Measurements from ENCODE around the gene GABBR2. TPM values are rescaled to one million over a fixed set of nuclear protein-coding genes. Genes with fewer than 3 reads are reported as not detected.

Gene GABBR2
- total RNA-seq, 2 experiments from 2014 or later, result not detected

- Histone ChIP-seq H4K20me1 (ENCODE audit: insufficient read depth, low read length) (no peaks in the 10 kb centered on the region), H2AFZ (ENCODE audit: low read length) (no peak overlapping the region), H3K9me2 (ENCODE audit: insufficient read depth, low read length) (no peaks in the 10 kb centered on the region), H3K4me2 (ENCODE audit: low read length) (no peak overlapping the region), H3K9me3 (ENCODE audit: low read length) (no peaks in the 10 kb centered on the region), H3K4me3 (ENCODE audit: low read depth, low read length, poor library complexity, severe bottlenecking) (no peak overlapping the region), H3K27ac (ENCODE audit: low read depth, low read length, poor library complexity, severe bottlenecking) (no peak overlapping the region), H3K36me3 (ENCODE audit: insufficient read depth, low read length) (no peaks in the 10 kb centered on the region), H3K4me1 (ENCODE audit: insufficient read depth, low read length, poor library complexity, severe bottlenecking) (no peaks in the 10 kb centered on the region), H3K79me2 (ENCODE audit: insufficient read depth, low read depth, low read length) (no peaks in the 10 kb centered on the region)
- DNase-seq (ENCODE audit: low spot score), result no peak
- BruUV-seq (replicated peaks), result no TSS peak
- ChIA-PET POLR2A (no interaction called here), CTCF (ENCODE audit: unreplicated experiment) (no interaction called here)
- TF ChIP-seq EZH2phosphoT487 (IDR thresholded peaks at IDR 0.05; ENCODE audit: borderline replicate concordance, low read depth, low read length), result no peak
- no peak for TF ChIP-seq CTCF (conservative IDR thresholded peaks at IDR 0.05; ENCODE audit: low read length)
- intact Hi-C loops (cut with micrococcal nuclease; ENCODE audit: unreplicated experiment), result no loop called here
Observed at GRCh38 chr9:98302938-98303632, 405.6 kb downstream of the GABBR2 start.

- no peak overlapping the region for H2AFZ ChIP-seq (ENCODE audit: low read length)
- no peak for DNase-seq (ENCODE audit: low spot score)
- intact Hi-C loops (cut with micrococcal nuclease; ENCODE audit: unreplicated experiment), result no loop called here
- CTCF ChIA-PET (ENCODE audit: unreplicated experiment), result no interaction called here
- POLR2A ChIA-PET, result interaction anchor here (0.6 kb wide), 1 partner anchor 462 kb away, joined by 4 read pairs; no protein-coding TSS in a partner anchor
- H4K20me1 ChIP-seq (ENCODE audit: insufficient read depth, low read length), result no peaks in the 10 kb centered on the region
- H3K9me3 ChIP-seq (ENCODE audit: low read length), result no peaks in the 10 kb centered on the region
- no peaks in the 10 kb centered on the region for H3K79me2 ChIP-seq (ENCODE audit: insufficient read depth, low read depth, low read length)
- no peaks in the 10 kb centered on the region for H3K4me1 ChIP-seq (ENCODE audit: insufficient read depth, low read length, poor library complexity, severe bottlenecking)
- no peak overlapping the region for H3K27ac ChIP-seq (ENCODE audit: low read depth, low read length, poor library complexity, severe bottlenecking)
- no peak overlapping the region for H3K4me3 ChIP-seq (ENCODE audit: low read depth, low read length, poor library complexity, severe bottlenecking)
- H3K4me2 ChIP-seq (ENCODE audit: low read length), result no peak overlapping the region
- no TSS peak for BruUV-seq (replicated peaks)
- no peak for TF ChIP-seq EZH2phosphoT487 (IDR thresholded peaks at IDR 0.05; ENCODE audit: borderline replicate concordance, low read depth, low read length)
- TF ChIP-seq CTCF (conservative IDR thresholded peaks at IDR 0.05; ENCODE audit: low read length), result no peak
- no peaks in the 10 kb centered on the region for H3K36me3 ChIP-seq (ENCODE audit: insufficient read depth, low read length)
- H3K9me2 ChIP-seq (ENCODE audit: insufficient read depth, low read length), result no peaks in the 10 kb centered on the region
Observed at GRCh38 chr9:98302150-98302549, 406.6 kb downstream of the GABBR2 start.

- Histone ChIP-seq H3K36me3 (ENCODE audit: insufficient read depth, low read length) (no peaks in the 10 kb centered on the region), H4K20me1 (ENCODE audit: insufficient read depth, low read length) (no peaks in the 10 kb centered on the region), H3K4me3 (ENCODE audit: low read depth, low read length, poor library complexity, severe bottlenecking) (no peak overlapping the region), H3K9me3 (ENCODE audit: low read length) (no peaks in the 10 kb centered on the region), H3K4me1 (ENCODE audit: insufficient read depth, low read length, poor library complexity, severe bottlenecking) (no peaks in the 10 kb centered on the region), H3K79me2 (ENCODE audit: insufficient read depth, low read depth, low read length) (no peaks in the 10 kb centered on the region), H2AFZ (ENCODE audit: low read length) (no peak overlapping the region), H3K4me2 (ENCODE audit: low read length) (no peak overlapping the region), H3K9me2 (ENCODE audit: insufficient read depth, low read length) (no peaks in the 10 kb centered on the region), H3K27ac (ENCODE audit: low read depth, low read length, poor library complexity, severe bottlenecking) (no peak overlapping the region)
- no peak for TF ChIP-seq EZH2phosphoT487 (IDR thresholded peaks at IDR 0.05; ENCODE audit: borderline replicate concordance, low read depth, low read length)
- no peak for TF ChIP-seq CTCF (conservative IDR thresholded peaks at IDR 0.05; ENCODE audit: low read length)
- BruUV-seq (replicated peaks), result no TSS peak
- POLR2A ChIA-PET, result no interaction called here
- CTCF ChIA-PET (ENCODE audit: unreplicated experiment), result no interaction called here
- no peak for DNase-seq (ENCODE audit: low spot score)
- intact Hi-C loops (cut with micrococcal nuclease; ENCODE audit: unreplicated experiment), result no loop called here
Observed at GRCh38 chr9:98300611-98301010, 408.1 kb downstream of the GABBR2 start.
